Lung microvascular endothelial cell (primary cell): ENCODE measurements around the gene UCK2. TPM values are rescaled to one million over a fixed set of nuclear protein-coding genes. Genes with fewer than 3 reads are reported as not detected.
"Not testable (repeated sequence)": the region's sequence is repeated elsewhere in the genome, so short reads cannot be mapped to it uniquely, and the experiment has no call there.

ENCODE experiments used
- DNase-seq, 2 donors: peaks; one replicate each; pipeline versions ENCODE4 v3.0.0 to v3.0.0-alpha.2; 2010; ENCODE audit warnings: low read depth in 2 of 2
- total RNA-seq: library from RNA; depleted of rRNA; stranded (reverse); fragments of >200 nt; gene quantifications from 2 replicates; pipeline ENCODE4 v1.2.1, GENCODE V29; 2014

The UCK2 gene
- total RNA-seq = 50.8 and 53.4 TPM in 2 replicates

GRCh38 chr1:165827268-165828102, at the start of gene UCK2:
Gene UCK2, plus strand, starts transcription at chr1:165827614. Its CDS starts 220 bp downstream, at chr1:165827834.
- DNase-seq = peak; percentile 80 to 82

GRCh38 chr1:165778197-165778596, 49.2 kb upstream of the UCK2 start:
- not testable (repeated sequence) for DNase-seq

- DNase-seq = not testable (repeated sequence)
Measured at GRCh38 chr1:165783519-165783918, 43.9 kb upstream of the UCK2 start.

- no peak for DNase-seq
Measured at GRCh38 chr1:165787741-165788140, 39.7 kb upstream of the UCK2 start.

GRCh38 chr1:165793951-165794350, 33.5 kb upstream of the UCK2 start:
- no peak for DNase-seq

- no peak for DNase-seq
Measured at GRCh38 chr1:165795894-165796293, 31.5 kb upstream of the UCK2 start.

- DNase-seq = no peak
Measured at GRCh38 chr1:165799387-165799786, 28.0 kb upstream of the UCK2 start.

- not testable (repeated sequence) for DNase-seq
Measured at GRCh38 chr1:165804513-165804912, 22.9 kb upstream of the UCK2 start.

- peak; percentile 7 to 47 for DNase-seq
Measured at GRCh38 chr1:165807613-165808012, 19.8 kb upstream of the UCK2 start.

GRCh38 chr1:165815725-165816124, 11.7 kb upstream of the UCK2 start:
- peak in 1 of 2 donors; percentile 8 for DNase-seq

GRCh38 chr1:165816157-165816556, 11.3 kb upstream of the UCK2 start:
- DNase-seq = no peak

GRCh38 chr1:165816826-165817497, 10.5 kb upstream of the UCK2 start:
- no peak for DNase-seq

- no peak for DNase-seq
Measured at GRCh38 chr1:165823552-165824268, 3.7 kb upstream of the UCK2 start.

GRCh38 chr1:165824269-165824643, 3.2 kb upstream of the UCK2 start:
- no peak for DNase-seq

- DNase-seq = peak in 1 of 2 donors; percentile 25
Measured at GRCh38 chr1:165826565-165827267, 698 bp upstream of the UCK2 start.

GRCh38 chr1:165828103-165828668, 772 bp downstream of the UCK2 start:
- DNase-seq = peak; percentile 42 to 43

- DNase-seq = peak; percentile 80 to 89
Measured at GRCh38 chr1:165828669-165829329, 1.4 kb downstream of the UCK2 start.

- DNase-seq = no peak
Measured at GRCh38 chr1:165829888-165830287, 2.5 kb downstream of the UCK2 start.

- no peak for DNase-seq
Measured at GRCh38 chr1:165831146-165831545, 3.7 kb downstream of the UCK2 start.

GRCh38 chr1:165832902-165833301, 5.5 kb downstream of the UCK2 start:
- DNase-seq = no peak

GRCh38 chr1:165833358-165833757, 5.9 kb downstream of the UCK2 start:
- no peak for DNase-seq
